ENCODE data around the gene BNIP2.

Gene BNIP2

DNA sequence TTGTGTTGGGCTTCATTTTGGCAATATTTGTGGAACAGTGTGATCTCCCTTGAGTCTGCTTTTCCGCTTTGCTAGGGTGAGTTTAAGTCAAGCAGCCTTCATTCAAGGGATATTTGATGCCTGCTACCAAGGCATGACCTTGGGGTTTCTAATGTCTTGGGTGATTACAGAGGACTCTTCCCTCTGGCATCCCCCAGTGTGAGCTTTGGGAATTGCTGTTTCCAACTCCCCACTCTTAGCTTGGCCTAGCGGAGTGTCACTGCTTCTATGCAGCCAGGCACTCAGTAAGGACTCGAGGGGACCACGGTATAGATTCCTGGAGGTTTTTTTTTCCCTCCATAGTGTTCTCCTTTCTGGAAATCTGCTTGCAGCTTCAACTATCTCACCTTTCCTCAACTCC is 56.4 kb downstream of the BNIP2 start:
- no peak for DNase-seq (ENCODE audit: low read depth)

DNA sequence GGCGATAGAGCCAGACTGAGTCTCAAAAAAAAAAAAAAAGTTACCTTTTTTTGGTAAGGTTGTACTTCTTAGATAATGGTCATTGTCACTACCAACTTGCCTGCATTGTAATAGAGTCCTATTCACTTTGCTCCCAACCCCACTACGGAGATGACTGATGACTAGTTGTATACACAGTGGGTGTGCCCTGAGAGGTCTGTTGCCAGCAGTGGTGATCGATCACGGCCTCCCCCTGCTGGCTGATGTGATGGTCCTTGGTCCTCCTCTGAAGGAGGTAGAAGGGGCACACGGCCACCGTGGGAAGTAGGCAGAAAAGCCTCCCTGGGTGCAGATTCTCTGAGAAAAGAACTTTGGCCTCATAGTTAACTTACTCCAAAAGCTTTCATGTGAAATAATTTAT is 66.8 kb downstream of the BNIP2 start:
- DNase-seq (ENCODE audit: low read depth), result peak; percentile 19

DNA sequence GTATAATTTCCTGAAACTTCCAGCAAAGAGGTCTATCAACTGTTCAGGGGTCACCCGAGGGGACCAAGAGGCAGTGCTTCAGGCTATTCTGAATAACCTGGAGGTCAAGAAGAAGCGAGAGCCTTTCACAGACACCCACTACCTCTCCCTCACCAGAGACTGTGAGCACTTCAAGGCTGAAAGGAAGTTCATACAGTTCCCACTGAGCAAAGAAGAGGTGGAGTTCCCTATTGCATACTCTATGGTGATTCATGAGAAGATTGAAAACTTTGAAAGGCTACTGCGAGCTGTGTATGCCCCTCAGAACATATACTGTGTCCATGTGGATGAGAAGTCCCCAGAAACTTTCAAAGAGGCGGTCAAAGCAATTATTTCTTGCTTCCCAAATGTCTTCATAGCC is 70.7 kb downstream of the BNIP2 start:
- no peak for DNase-seq (ENCODE audit: low read depth)

DNA sequence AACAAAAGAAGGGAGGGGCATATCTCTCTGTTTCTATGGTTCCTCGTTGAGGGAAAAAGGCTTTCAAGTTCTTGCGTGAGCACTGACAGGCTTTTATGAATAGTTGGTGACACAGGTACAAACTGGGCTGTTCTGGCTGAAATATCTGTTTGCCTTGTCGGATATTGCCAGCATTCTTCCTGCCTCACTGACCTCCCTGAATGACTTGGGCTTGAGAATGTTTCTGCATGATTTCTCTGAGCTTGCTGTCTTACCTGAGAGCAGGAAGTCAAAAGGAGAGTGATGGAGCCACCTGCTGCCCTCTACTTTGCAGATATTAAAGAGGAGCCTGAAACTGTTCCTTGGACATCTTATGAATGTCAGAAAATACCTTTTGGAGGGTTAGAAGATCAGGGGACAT is 72.7 kb downstream of the BNIP2 start:
- DNase-seq (ENCODE audit: low read depth), result no peak

- DNase-seq (ENCODE audit: low read depth), result no peak
Measured at GRCh38 chr15:59615661-59616060, 73.5 kb downstream of the BNIP2 start.

DNA sequence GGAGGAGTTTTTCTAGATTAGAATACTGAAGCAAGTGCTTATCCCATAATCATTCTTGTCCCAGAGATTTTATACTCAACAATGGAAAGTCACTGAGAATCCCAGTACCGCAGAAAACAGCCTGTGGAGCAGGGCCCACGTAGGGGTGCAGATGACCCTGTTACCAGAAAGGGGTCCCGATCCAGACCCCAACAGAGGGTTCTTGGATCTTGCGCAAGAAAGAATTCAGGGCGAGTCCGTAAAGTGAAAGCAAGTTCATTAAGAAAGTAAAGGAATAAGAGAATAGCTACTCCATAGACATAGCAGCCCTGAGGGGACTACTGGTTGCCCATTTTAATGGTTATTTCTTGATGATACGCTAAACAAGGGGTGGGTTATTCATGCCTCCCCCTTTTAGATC is 75.0 kb downstream of the BNIP2 start:
- no peak for DNase-seq (ENCODE audit: low read depth)

GRCh38 chr15:59611276-59612260 is 77.6 kb downstream of the BNIP2 start, which contains the start of gene GCNT3:
Gene GCNT3 (plus strand): TSS chr15:59611783. CDS start chr15:59618239, 6,456 bp downstream.
- no peak for DNase-seq (ENCODE audit: low read depth)

DNA sequence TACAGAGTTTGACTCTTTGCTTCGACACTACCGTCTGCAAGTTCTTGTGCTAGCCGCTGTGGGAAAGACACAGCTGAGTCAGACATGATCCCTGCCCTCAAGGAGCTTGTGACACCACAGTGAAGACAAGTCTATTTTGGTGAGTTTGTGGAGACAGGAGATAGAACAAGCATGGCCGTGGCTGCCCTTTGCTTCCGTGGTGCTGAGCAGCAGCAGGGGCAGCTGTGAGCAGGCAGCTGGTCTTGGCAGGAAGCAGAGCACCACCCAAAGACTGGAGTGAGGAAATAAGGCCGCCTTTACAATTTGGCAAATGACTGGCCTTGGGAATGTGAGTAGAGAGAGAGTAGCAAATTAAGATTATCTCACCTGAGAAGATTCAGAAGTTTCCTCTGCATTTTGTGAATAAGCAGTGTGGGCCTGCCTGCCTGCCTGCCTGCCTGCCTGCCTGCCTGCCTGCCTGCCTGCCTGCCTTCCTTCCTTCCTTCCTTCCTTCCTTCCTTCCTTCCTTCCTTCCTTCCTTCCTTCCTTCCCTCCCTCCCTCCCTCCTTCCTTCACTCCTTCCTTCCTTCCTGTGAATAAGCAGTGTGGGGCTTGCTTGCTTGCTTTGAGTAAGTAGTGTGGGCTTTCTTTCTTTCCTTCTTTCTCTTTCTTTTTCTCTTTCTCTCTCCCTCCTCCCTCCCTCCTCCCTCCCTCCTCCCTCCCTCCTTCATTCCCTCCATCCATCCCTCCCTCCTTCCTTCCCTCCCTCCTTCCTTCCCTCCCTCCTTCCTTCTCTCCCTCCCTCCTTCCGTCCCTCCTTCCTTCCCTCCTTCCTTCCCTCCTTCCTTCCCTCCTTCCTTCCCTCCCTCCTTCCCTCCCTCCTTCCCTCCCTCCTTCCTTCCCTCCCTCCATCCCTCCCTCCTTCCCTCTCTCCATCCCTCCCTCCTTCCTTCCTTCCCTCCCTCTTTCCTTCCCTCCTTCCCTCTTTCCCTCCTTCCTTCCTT is 79.1 kb downstream of the BNIP2 start:
- DNase-seq (ENCODE audit: low read depth), result no peak
